Fibroblast of pulmonary artery (primary cell): ENCODE measurements around the gene CHD2.
A peak's percentile ranks its signal among the peaks of the same experiment; 100 is the strongest.

Experiments used
- DNase-seq: peaks from one replicate; pipeline ENCODE4 v3.0.0-alpha.2; 2010; ENCODE audit warnings: low read depth
- H3K4me3 ChIP-seq: replicated peaks from 2 replicates; pipeline ENCODE4 v1.5.1; 2011; ENCODE audit warnings: low read depth, mild to moderate bottlenecking, control low read depth, low read length, moderate library complexity
- CTCF ChIP-seq: IDR thresholded peaks from 2 replicates; pipeline ENCODE4 v1.5.1; 2011; ENCODE audit warnings: mild to moderate bottlenecking, control low read depth, low read length, inconsistent platforms; ENCODE audit errors: missing control alignments

CHD2 gene

DNA sequence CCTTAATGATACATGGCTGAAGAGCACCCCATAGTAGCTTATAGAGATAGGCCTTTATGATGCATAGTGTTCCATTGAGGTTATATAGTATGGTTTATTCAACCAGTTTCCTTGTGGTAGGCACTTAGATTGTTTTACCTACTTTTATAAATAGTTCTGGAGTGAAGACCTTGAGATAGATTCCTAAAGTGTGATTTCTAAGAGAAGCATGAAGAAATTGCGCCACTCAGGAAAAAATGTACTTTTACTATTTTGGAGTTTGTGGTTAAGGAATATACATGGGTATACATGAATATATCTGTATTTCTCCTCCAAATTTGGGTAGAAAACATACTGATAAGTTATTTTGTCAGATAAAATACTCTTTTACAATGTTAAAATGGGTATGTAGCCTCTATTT, 70.5 kb downstream of the CHD2 start:
- no peak for TF ChIP-seq CTCF
- H3K4me3 ChIP-seq: no peak overlapping the region
- DNase-seq: peak; percentile 26

GRCh38 chr15:92971081-92971480, 71.0 kb downstream of the CHD2 start:
- H3K4me3 ChIP-seq: no peak overlapping the region
- no peak for TF ChIP-seq CTCF
- no peak for DNase-seq

DNA sequence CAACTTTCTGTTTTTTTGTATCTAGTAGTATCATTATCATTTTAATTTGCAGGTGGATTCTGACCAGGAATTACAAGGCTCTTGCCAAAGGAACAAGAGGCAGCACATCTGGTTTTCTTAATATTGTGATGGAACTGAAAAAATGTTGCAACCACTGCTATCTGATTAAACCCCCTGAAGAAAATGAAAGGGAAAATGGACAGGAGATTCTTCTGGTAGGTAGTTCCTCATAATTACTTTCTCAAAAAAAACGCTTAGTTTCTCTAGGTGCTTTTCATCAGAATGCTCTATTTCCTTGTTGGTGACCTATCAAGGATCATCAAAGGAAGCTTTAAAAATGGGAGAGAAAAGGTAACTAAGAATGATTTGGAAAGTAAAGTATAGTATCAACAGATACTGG, 71.6 kb downstream of the CHD2 start:
- DNase-seq: no peak
- no peak overlapping the region for H3K4me3 ChIP-seq
- no peak for TF ChIP-seq CTCF

DNA sequence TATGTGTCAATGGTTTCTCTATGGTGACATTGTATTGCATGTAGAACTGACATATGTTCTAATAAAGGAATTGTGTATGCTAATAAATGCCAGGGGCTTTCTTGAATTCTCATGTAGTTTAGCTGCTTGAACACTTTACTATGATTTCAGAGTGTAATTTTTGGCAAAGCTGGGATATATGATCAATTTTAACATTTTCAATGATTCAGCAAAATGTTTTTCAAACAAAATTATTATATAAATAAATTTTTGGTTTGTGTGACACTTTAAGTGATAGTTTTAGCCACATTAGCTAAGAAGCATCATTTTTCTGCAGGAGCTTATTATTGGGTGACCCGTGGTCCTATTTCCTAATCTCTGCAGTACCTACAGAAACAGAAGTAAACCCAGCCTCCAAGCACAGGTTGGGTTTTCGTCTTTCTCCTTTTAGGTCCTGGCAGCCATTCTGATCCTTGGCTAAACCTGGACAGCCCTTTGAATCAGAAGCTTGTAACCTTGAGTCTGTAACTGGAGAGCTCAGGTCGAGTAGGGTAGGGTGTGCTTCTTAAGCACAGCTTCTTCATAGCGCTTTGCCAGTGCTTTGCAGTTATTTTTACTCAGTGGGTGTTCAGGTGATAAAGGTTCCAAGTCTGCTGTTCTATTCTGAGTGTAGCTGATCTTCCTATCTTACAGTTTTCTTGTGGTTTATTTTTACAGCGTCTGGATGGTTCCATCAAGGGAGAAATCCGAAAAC, 74.2 kb downstream of the CHD2 start:
- H3K4me3 ChIP-seq: no peak overlapping the region
- no peak for TF ChIP-seq CTCF
- no peak for DNase-seq

DNA sequence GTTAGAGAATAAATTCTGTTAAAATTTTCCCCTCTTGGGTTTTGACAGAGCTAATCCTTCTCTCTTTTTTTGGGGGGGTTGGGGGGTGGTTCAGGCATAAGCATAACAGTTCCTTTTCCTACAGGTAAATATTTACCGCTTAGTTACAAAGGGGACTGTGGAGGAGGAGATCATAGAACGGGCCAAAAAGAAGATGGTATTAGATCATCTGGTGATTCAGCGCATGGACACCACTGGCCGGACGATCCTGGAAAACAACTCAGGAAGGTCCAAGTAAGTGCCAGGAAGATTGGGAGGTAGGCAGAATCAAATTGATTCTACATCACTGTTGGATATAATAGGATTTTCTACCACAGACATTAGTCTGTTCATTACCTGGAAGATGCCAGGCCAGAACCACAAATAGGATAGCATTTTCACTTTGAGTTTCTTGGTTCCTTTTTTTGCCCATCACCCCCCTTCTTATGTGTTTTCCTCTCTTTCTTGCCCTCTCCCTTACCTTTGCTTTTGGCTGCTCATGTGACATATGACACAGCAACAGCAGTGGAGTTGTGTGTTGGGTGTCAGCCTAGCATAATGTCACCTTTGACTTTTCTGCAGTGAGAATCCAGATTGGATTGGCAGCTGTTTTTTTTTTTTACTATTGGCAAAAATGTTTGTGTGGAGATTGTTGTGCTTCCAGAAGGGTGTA, 79.0 kb downstream of the CHD2 start:
- no peak for TF ChIP-seq CTCF
- no peak overlapping the region for H3K4me3 ChIP-seq
- DNase-seq: peak; percentile 37

DNA sequence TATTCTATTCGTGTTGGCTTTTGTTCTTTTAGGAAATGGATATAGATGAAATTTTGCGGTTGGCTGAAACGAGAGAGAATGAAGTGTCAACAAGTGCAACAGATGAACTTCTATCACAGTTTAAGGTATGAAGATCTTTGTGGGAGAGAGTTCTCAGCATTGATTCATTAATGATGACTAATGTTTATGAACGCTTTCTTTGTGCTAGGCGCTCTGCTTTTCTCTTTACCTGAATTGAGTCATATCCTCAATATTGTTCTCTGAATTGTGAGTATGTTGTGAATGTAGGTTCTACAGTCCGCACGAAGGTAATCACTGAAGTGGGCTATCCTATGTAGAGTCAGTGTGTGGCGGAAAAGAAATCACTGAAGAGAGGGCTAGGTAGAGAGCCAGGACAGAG, 81.2 kb downstream of the CHD2 start:
- no peak overlapping the region for H3K4me3 ChIP-seq
- DNase-seq: peak; percentile 33
- no peak for TF ChIP-seq CTCF
